ENCODE data around the gene FXYD5.
"Not testable (repeated sequence)": the region's sequence is repeated elsewhere in the genome, so short reads cannot be mapped to it uniquely, and the experiment has no call there.

The FXYD5 gene

DNA sequence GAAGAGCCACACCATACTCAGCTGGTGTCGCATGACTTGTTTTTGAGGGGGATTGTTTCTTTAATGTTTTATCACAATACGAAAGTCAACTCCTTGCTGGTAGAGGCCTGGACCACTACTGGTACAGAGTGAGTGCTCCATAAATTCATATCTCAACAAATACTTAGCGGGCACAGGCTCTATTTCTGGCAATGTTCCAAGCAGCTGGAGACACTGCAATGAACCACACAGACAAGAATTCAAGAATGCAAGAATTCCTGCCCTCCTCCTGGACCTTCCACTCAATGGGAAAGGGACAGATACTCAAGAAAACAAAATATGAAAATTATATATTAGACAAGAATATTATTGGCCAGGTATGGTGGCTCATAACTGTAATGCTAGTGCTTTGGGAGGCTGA lies 5.1 kb upstream of the FXYD5 start:
- Histone ChIP-seq H3K36me3 (ENCODE audit: control insufficient read depth in 2 of 2, insufficient read depth in 2 of 2, low read length in 2 of 2) (no peaks in the 10 kb centered on the region), H3K27me3 (ENCODE audit: control insufficient read depth in 1 of 2, insufficient read depth in 2 of 2, low read length in 2 of 2) (peaks cover 25 to 28% of the 10 kb centered on the region in 2 donors), H3K27ac (ENCODE audit: low read length) (no peak overlapping the region), H3K9ac (ENCODE audit: low read length in 2 of 2) (no peak overlapping the region), H3K4me3 (ENCODE audit: low read length in 2 of 2) (no peak overlapping the region), H3K4me1 (ENCODE audit: control insufficient read depth, insufficient read depth, low read length) (peaks cover 8% of the 10 kb centered on the region), H3K9me3 (ENCODE audit: control insufficient read depth in 2 of 2, low read length in 2 of 2) (no peaks in the 10 kb centered on the region)

DNA sequence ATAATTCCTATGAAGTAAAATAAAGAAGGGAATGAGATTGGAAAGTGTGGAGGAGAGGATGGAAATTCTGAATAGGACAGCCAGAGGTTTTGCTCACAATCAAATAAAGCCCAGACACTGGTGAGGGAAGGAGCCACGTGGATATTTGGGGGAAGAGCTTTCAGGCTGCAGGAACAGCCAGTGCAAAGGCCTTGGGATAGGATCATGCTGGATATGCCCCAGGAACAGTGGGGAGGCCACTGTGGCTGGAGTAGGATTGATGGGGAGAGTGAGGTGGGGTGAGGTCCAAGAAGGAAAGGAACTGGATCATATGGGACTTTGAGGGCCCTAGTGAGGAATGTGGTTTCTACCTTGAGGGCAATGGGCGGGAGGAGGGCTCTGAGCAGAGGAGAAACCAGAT lies 4.1 kb upstream of the FXYD5 start:
- H3K36me3 ChIP-seq (ENCODE audit: control insufficient read depth in 2 of 2, insufficient read depth in 2 of 2, low read length in 2 of 2): no peaks in the 10 kb centered on the region
- H3K4me1 ChIP-seq (ENCODE audit: control insufficient read depth, insufficient read depth, low read length): peaks cover 14% of the 10 kb centered on the region
- H3K27me3 ChIP-seq (ENCODE audit: control insufficient read depth in 1 of 2, insufficient read depth in 2 of 2, low read length in 2 of 2): peaks cover 29 to 32% of the 10 kb centered on the region in 2 donors
- no peak overlapping the region for H3K4me3 ChIP-seq (ENCODE audit: low read length in 2 of 2)
- no peak overlapping the region for H3K27ac ChIP-seq (ENCODE audit: low read length)
- no peaks in the 10 kb centered on the region for H3K9me3 ChIP-seq (ENCODE audit: control insufficient read depth in 2 of 2, low read length in 2 of 2)
- H3K9ac ChIP-seq (ENCODE audit: low read length in 2 of 2): no peak overlapping the region

DNA sequence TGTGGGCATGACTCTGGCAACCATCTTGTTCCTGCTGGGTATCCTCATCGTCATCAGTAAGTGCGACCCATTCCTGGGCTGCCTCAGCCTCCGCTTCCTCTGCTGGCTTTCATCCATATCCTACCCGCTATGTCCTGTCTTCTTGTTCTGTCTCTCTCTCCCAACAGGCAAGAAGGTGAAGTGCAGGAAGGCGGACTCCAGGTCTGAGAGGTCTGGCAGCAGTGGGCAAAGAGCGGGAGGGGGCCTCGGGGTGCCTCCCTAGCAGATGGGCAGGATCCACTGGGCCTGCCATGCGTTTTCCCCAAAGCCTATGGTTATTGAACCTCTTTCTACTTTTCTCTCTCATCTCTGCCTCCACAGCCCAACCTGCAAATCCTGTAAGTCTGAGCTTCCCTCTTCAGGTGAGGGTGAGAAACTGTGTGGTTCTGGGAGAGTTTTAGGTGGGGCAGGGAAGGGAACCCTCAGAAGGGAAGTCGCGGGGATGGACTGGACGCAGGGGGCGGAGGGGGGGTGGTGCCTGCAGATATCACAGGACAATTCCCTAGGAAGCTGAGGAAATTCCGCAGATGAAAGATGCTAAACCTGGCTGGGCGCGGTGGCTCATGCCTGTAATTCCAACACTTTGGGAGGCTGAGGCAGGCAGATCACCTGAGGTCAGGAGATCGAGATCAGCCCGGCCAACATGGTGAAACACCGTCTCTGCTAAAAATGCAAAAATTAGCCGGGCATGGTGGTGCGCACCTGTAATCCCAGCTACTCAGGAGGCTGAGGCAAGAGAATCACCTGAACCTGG lies 3.1 kb upstream of the FXYD5 start:
- Histone ChIP-seq H3K27ac (ENCODE audit: low read length) (no peak overlapping the region), H3K36me3 (ENCODE audit: control insufficient read depth in 2 of 2, insufficient read depth in 2 of 2, low read length in 2 of 2) (no peaks in the 10 kb centered on the region), H3K4me3 (ENCODE audit: low read length in 2 of 2) (no peak overlapping the region), H3K27me3 (ENCODE audit: control insufficient read depth in 1 of 2, insufficient read depth in 2 of 2, low read length in 2 of 2) (peaks cover 36 to 37% of the 10 kb centered on the region in 2 donors), H3K9ac (ENCODE audit: low read length in 2 of 2) (no peak overlapping the region), H3K9me3 (ENCODE audit: control insufficient read depth in 2 of 2, low read length in 2 of 2) (no peaks in the 10 kb centered on the region), H3K4me1 (ENCODE audit: control insufficient read depth, insufficient read depth, low read length) (peaks cover 14% of the 10 kb centered on the region)

DNA sequence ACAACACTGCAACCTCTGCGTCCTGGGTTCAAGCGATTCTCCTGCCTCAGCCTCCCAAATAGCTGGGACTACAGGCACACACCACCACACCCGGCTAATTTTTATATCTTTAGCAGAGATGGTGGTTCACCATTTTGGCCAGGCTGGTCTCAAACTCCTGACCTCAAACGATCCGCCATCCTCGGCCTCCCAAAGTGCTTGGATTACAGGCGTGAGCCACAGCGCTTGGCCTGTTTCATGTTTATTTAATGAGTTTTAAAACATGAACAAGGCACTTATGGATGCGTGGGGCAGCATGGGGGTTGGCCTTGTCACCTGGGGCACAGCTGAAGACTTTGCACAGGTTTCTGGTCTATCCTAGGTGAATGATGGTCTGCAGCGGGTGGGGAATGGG lies 1.4 kb upstream of the FXYD5 start:
- not testable (repeated sequence) for H3K9me3 ChIP-seq (ENCODE audit: control insufficient read depth in 2 of 2, low read length in 2 of 2); H3K36me3 ChIP-seq (ENCODE audit: control insufficient read depth in 2 of 2, insufficient read depth in 2 of 2, low read length in 2 of 2); H3K27ac ChIP-seq (ENCODE audit: low read length); H3K9ac ChIP-seq (ENCODE audit: low read length in 2 of 2); H3K4me3 ChIP-seq (ENCODE audit: low read length in 2 of 2)
- Histone ChIP-seq H3K27me3 (ENCODE audit: control insufficient read depth in 1 of 2, insufficient read depth in 2 of 2, low read length in 2 of 2) (peaks cover 36 to 39% of the 10 kb centered on the region in 2 donors), H3K4me1 (ENCODE audit: control insufficient read depth, insufficient read depth, low read length) (peaks cover 14% of the 10 kb centered on the region)

DNA sequence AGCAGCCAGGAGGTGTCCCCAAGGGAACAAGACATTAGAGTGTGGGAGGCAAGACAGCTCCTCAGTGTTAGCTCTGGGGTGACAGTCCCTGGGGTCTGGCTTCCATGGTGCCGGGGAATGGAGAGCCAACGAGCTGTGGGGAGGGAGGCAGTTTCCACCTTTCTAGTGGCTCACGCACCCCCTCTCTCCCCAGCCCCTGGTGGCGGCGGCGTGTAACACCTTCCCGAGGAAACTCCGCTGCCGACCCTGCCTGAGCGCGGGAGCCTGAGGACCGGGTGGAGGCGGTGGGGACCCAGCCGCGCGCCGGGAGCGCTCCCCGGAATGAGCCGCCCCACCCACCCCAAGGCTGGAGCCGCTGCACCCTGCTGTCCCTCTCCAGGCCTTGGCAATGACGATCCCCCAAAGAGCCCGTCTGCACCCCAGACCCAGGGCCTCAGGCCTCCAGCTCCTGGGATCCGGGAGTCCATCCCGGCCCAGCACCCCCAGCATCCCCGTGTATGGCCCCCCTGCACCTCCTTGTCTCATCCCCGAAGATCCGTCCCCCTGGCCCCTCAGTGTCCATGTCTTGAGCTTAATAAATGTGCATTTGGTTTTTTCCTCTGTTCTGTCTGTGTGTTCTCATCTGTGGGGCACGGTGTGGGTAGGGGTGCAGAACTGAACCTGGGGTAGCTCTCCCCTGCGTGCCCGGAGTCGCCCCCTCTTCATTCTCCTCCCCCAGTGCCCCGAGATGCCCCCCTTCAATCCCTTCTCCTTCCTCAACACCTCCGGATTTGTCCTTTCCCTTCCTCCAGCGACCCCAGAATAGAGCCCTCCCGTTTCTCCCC lies 622 bp upstream of the FXYD5 start:
- H3K36me3 ChIP-seq (ENCODE audit: control insufficient read depth in 2 of 2, insufficient read depth in 2 of 2, low read length in 2 of 2): no peaks in the 10 kb centered on the region
- H3K27me3 ChIP-seq (ENCODE audit: control insufficient read depth in 1 of 2, insufficient read depth in 2 of 2, low read length in 2 of 2): peaks cover 36 to 39% of the 10 kb centered on the region in 2 donors
- peak overlapping the region in 1 of 2 donors; percentile 22 for H3K9ac ChIP-seq (ENCODE audit: low read length in 2 of 2)
- peaks cover 14% of the 10 kb centered on the region for H3K4me1 ChIP-seq (ENCODE audit: control insufficient read depth, insufficient read depth, low read length)
- H3K9me3 ChIP-seq (ENCODE audit: control insufficient read depth in 2 of 2, low read length in 2 of 2): no peaks in the 10 kb centered on the region
- H3K4me3 ChIP-seq (ENCODE audit: low read length in 2 of 2): peak overlapping the region; percentile 27 to 69
- no peak overlapping the region for H3K27ac ChIP-seq (ENCODE audit: low read length)

DNA sequence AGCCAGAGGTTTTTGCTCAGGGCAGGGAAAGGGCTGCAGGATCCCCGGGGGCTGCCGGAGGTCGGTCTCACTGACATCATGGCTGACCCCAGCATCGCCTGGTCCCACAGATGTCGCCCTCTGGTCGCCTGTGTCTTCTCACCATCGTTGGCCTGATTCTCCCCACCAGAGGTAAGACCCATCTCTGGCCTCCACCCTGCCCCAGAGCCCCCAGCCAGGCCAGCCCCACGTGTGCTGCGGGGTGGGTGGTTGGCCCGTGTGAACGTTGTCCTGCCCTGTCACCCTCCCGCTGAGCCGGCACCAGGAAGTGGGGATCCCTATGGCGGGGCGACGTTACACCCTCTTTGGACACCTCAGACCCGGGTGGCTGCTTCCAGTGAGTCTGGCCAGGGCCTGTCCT lies 906 bp downstream of the FXYD5 start:
- Histone ChIP-seq H3K9ac (ENCODE audit: low read length in 2 of 2) (peak overlapping the region in 1 of 2 donors; percentile 55), H3K27me3 (ENCODE audit: control insufficient read depth in 1 of 2, insufficient read depth in 2 of 2, low read length in 2 of 2) (peaks cover 34 to 39% of the 10 kb centered on the region in 2 donors), H3K9me3 (ENCODE audit: control insufficient read depth in 2 of 2, low read length in 2 of 2) (no peaks in the 10 kb centered on the region), H3K27ac (ENCODE audit: low read length) (no peak overlapping the region), H3K4me3 (ENCODE audit: low read length in 2 of 2) (peak overlapping the region; percentile 49 to 69), H3K36me3 (ENCODE audit: control insufficient read depth in 2 of 2, insufficient read depth in 2 of 2, low read length in 2 of 2) (no peaks in the 10 kb centered on the region), H3K4me1 (ENCODE audit: control insufficient read depth, insufficient read depth, low read length) (peaks cover 14% of the 10 kb centered on the region)

DNA sequence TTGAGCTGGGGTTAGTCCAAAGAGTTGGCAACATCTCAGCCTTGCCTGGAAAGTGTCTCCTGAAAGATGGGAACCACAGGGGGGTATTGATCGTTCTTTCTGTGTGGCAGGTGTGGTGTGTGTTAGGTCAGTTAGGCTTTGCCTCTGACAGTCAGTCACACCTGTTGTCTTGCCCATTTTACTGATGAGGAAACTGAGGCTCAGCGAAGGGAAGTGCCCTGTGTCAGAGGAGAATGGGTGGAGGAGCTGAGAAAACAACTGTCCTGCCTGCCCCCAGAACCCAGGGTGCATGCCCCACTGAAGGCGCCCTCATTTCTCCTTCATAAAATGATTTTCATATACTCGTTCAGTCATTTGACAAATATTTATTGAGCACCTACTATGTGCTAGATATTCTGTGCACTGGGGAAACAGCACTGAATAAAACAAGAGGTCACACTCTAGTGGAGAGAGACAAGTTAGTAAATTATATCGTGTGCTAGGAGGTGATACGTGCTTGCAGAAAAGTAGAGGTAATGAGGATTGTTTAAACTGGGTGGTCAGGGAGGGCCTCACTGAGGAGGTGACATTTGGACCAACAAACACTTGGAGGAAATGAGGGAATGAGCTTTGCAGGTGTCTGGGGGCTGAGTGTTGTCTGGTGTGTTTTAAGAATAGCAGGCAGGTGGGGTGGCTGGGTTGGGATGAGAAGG lies 1.6 kb downstream of the FXYD5 start:
- Histone ChIP-seq H3K4me1 (ENCODE audit: control insufficient read depth, insufficient read depth, low read length) (peaks cover 14% of the 10 kb centered on the region), H3K9me3 (ENCODE audit: control insufficient read depth in 2 of 2, low read length in 2 of 2) (no peaks in the 10 kb centered on the region), H3K4me3 (ENCODE audit: low read length in 2 of 2) (peak overlapping the region in 1 of 2 donors; percentile 49), H3K27ac (ENCODE audit: low read length) (no peak overlapping the region), H3K27me3 (ENCODE audit: control insufficient read depth in 1 of 2, insufficient read depth in 2 of 2, low read length in 2 of 2) (peaks cover 31 to 37% of the 10 kb centered on the region in 2 donors), H3K36me3 (ENCODE audit: control insufficient read depth in 2 of 2, insufficient read depth in 2 of 2, low read length in 2 of 2) (no peaks in the 10 kb centered on the region), H3K9ac (ENCODE audit: low read length in 2 of 2) (no peak overlapping the region)

DNA sequence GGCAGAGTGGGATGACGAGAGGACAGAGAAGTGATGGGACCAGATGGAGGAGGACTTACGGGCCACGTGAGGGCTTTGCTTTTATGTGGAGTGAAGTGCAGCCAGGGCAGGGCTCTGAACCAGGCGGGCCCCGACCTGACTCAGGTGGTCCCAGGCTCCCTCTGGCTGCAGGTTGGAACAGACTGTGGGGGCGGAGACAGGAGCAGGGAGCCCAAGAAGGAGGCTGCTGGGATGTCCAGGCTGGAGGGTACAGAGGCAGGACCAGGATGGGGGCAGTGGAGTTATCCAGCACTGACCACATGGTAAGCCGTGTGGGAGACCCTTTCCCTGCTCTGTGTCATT lies 2.1 kb downstream of the FXYD5 start:
- peaks cover 14% of the 10 kb centered on the region for H3K4me1 ChIP-seq (ENCODE audit: control insufficient read depth, insufficient read depth, low read length)
- H3K27ac ChIP-seq (ENCODE audit: low read length): no peak overlapping the region
- no peak overlapping the region for H3K9ac ChIP-seq (ENCODE audit: low read length in 2 of 2)
- H3K36me3 ChIP-seq (ENCODE audit: control insufficient read depth in 2 of 2, insufficient read depth in 2 of 2, low read length in 2 of 2): no peaks in the 10 kb centered on the region
- peaks cover 29 to 33% of the 10 kb centered on the region in 2 donors for H3K27me3 ChIP-seq (ENCODE audit: control insufficient read depth in 1 of 2, insufficient read depth in 2 of 2, low read length in 2 of 2)
- H3K4me3 ChIP-seq (ENCODE audit: low read length in 2 of 2): no peak overlapping the region
- no peaks in the 10 kb centered on the region for H3K9me3 ChIP-seq (ENCODE audit: control insufficient read depth in 2 of 2, low read length in 2 of 2)

DNA sequence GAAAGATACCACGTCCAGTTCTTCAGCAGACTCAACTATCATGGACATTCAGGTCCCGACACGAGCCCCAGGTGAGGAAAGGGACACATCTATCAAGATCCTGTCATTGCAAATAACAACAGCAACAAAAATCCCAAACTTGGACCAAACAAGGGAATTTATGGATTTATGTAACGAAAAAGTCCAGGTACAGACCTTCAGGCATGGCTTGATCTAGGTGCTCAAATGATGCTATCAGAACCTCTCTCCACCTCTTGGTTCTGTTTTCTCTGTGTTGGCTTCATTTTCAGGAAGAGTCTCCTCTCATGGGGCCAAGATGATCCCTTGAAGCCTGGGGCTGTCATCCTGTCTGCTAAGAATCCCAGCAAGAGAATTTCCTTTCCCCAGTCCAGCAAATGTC lies 2.9 kb downstream of the FXYD5 start:
- Histone ChIP-seq H3K27me3 (ENCODE audit: control insufficient read depth in 1 of 2, insufficient read depth in 2 of 2, low read length in 2 of 2) (peaks cover 26 to 33% of the 10 kb centered on the region in 2 donors), H3K9ac (ENCODE audit: low read length in 2 of 2) (no peak overlapping the region), H3K4me1 (ENCODE audit: control insufficient read depth, insufficient read depth, low read length) (peaks cover 14% of the 10 kb centered on the region), H3K9me3 (ENCODE audit: control insufficient read depth in 2 of 2, low read length in 2 of 2) (peaks cover 2 to 3% of the 10 kb centered on the region in 2 donors), H3K36me3 (ENCODE audit: control insufficient read depth in 2 of 2, insufficient read depth in 2 of 2, low read length in 2 of 2) (peaks cover 0 to 2% of the 10 kb centered on the region in 2 donors), H3K4me3 (ENCODE audit: low read length in 2 of 2) (no peak overlapping the region), H3K27ac (ENCODE audit: low read length) (no peak overlapping the region)

DNA sequence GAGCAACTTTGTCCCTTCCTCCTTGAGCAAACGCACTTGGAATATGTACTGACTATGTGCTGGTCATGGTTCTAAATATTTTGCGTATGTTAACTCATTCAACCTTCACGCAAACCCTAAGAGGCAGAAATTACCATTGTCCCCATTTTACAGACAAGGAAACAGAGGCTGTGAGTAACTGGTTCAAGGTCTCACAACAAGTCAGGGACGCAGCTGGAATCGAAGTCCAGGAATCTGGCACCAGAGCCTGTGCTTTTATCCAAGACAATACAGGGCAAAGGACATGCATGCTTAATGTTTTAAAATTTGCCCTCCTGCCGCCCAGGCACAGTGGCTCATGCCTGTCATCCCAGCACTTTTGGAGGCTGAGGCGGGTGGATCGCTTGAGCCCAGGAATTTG lies 5.1 kb downstream of the FXYD5 start:
- Histone ChIP-seq H3K4me3 (ENCODE audit: low read length in 2 of 2) (no peak overlapping the region), H3K36me3 (ENCODE audit: control insufficient read depth in 2 of 2, insufficient read depth in 2 of 2, low read length in 2 of 2) (peaks cover 3% of the 10 kb centered on the region in 2 donors), H3K9me3 (ENCODE audit: control insufficient read depth in 2 of 2, low read length in 2 of 2) (peaks cover 6 to 10% of the 10 kb centered on the region in 2 donors), H3K27ac (ENCODE audit: low read length) (no peak overlapping the region), H3K27me3 (ENCODE audit: control insufficient read depth in 1 of 2, insufficient read depth in 2 of 2, low read length in 2 of 2) (peaks cover 15 to 18% of the 10 kb centered on the region in 2 donors), H3K9ac (ENCODE audit: low read length in 2 of 2) (no peak overlapping the region), H3K4me1 (ENCODE audit: control insufficient read depth, insufficient read depth, low read length) (peaks cover 5% of the 10 kb centered on the region)

All from stomach smooth muscle (tissue), 2 donors.